Activated CD4-positive, alpha-beta T cell treated with anti-CD3 and anti-CD28 coated beads, Interleukin-2, amount 50 U/mL, for 1 hour (primary cell): ENCODE measurements around the gene ZDHHC9.
A peak's percentile ranks its signal among the peaks of the same experiment; 100 is the strongest.

ENCODE experiments used
- DNase-seq: peaks from one replicate; pipeline ENCODE4 v3.0.0-alpha.2; 2020

Gene ZDHHC9

GRCh38 chrX:129761596-129761995 is 82.1 kb downstream of the ZDHHC9 start:
- no peak for DNase-seq

DNA sequence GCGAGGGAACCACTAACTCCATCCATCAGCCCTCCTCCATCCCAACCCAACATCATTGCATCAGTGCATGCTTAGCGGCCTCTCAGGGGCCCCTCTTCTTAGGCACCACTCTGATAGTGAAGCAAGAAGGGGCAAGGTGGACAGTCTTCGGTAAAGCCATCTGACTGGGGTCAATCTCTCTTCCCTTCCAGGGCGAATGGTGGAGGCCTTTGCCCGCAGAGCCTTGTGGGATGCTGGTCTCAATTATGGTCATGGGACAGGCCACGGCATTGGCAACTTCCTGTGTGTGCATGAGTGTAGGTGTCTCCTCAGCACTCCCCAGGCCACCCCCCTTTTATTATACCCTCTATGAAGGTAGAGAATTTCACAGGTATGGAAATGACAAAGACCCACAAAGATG is 82.7 kb downstream of the ZDHHC9 start:
- no peak for DNase-seq

DNA sequence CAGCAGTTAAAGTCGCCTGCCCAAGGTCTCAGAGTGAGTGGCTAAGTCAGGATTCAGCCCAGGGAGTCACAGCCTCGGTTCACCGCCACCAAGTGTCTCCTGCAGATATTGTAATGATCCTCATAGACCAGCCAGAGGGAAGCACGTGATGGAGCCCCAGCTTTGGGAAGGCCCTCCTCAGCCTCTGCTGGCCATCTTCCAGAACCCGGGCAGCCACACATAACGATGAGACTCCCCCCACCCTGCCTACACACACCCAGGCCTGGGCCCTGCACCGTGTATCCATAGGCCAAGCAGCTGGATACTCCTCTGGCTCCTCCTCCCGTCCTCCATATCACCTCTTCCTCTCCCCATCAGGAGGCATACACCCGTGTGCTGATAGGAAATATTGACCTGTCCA is 83.5 kb downstream of the ZDHHC9 start:
- no peak for DNase-seq

GRCh38 chrX:129759576-129760061 is 84.1 kb downstream of the ZDHHC9 start:
- DNase-seq: peak; percentile 38

DNA sequence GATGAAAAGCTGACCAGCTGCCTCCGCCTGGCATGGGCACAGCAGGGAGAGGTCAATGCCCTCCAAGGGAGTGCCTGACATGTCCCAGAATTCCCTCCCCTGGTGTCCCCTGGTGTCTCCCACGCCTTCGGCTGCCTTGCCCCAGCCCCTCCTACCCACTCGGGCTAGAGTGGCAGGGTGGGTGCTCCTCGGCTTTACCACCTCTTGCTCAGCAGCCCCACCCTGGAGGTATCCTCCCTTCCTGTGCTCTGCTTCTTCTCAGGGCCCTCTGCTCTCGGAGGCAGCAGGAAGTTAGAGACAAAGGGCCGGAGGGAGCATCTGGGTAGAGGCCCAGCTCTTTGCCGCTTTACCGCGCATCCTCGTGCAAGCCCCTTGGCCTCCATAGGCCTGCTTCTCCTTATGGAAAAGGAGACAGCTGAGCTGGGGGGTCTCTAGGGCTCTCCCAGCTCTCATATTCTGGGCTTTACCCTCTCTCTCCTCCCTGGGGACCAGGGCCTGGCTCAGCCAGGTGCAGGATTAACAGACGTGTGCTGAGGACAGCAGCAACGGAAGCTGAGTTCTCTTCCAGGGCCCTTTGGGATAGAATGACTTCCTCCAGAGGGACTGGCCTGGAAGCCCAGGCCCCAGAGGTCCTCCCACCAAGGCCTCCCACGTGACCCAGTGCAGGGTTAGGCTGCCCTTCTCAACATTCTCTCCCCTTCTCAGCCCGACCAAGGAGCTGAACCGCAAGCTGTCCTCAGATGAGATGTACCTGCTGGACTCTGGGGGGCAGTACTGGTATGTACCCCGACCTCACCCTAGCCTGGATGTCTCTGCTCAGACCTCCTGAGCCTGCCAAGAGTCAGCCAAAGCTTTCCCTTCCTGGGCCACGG is 87.7 kb downstream of the ZDHHC9 start:
- no peak for DNase-seq

DNA sequence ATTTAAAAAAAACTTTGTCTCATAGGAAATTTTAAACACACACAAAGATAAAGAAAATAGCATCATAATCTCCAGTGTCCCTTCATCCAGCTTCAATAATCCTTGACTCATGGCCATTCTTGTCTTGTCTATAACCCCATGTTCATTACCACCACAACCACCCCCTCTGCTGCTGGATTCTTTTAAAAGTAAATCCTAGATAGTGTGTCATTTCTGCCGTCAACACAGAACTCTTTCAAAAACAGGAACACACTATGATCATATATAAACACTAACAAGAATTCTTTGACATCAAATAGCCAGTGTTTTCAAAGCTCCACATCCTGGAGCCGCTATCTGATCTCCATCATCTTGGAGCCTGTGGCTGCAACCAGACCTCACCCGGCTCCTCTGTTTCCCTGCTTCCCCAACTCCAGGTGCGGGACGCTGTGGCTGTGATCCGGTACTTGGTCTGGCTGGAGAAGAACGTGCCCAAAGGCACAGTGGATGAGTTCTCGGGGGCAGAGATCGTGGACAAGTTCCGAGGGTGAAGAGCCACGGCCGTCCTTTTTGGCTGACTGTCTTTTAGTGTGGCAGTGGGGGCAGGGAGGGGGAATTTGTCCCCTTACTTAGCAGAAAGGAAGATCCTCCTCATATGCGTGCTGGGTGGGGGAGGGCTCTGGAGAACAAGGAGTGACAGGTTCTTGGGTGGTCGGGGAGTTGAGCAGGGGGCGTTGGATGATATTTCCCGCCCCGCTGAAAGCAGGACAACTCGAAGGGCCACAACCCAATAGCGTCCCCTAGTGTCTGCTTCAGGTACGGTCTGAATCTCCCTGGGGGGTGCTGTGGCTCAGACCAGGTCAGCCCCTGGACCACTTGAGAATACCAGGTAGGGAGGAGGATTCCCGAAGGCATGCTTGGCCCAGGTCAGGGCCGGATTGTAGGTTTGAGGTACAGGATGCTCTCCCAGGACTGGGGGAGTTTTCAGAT is 89.3 kb downstream of the ZDHHC9 start:
- no peak for DNase-seq
